ENCODE measurements around the gene POLN.
"Not testable (repeated sequence)": the region's sequence is repeated elsewhere in the genome, so short reads cannot be mapped to it uniquely, and the experiment has no call there.

Gene POLN

GRCh38 chr4:2275546-2276251, 33.8 kb upstream of the POLN start:
- Histone ChIP-seq H3K27me3 (ENCODE audit: control insufficient read depth in 5 of 5, insufficient read depth in 4 of 5, low read length in 5 of 5) (peaks cover 0 to 3% (median 0%) of the 10 kb centered on the region in 5 donors), H3K9ac (ENCODE audit: low read length in 5 of 5) (no peak overlapping the region), H3K36me3 (ENCODE audit: control insufficient read depth in 5 of 5, insufficient read depth in 5 of 5, low read length in 5 of 5) (peaks cover 0 to 8% (median 5%) of the 10 kb centered on the region in 5 donors), H3K4me1 (ENCODE audit: control insufficient read depth in 5 of 5, insufficient read depth in 5 of 5, low read length in 5 of 5) (peaks cover 0 to 2% (median 0%) of the 10 kb centered on the region in 5 donors), H3K27ac (ENCODE audit: low read depth, low read length) (no peak overlapping the region), H3K9me3 (ENCODE audit: control insufficient read depth in 5 of 5, low read length in 5 of 5) (no peaks in the 10 kb centered on the region), H3K4me3 (ENCODE audit: low read depth in 1 of 5, low read length in 5 of 5) (no peak overlapping the region)

GRCh38 chr4:2275044-2275397, 33.1 kb upstream of the POLN start:
- not testable (repeated sequence) for H3K4me1 ChIP-seq (ENCODE audit: control insufficient read depth in 5 of 5, insufficient read depth in 5 of 5, low read length in 5 of 5); H3K9me3 ChIP-seq (ENCODE audit: control insufficient read depth in 5 of 5, low read length in 5 of 5); H3K4me3 ChIP-seq (ENCODE audit: low read depth in 1 of 5, low read length in 5 of 5); H3K27me3 ChIP-seq (ENCODE audit: control insufficient read depth in 5 of 5, insufficient read depth in 4 of 5, low read length in 5 of 5); H3K27ac ChIP-seq (ENCODE audit: low read depth, low read length); H3K9ac ChIP-seq (ENCODE audit: low read length in 5 of 5); H3K36me3 ChIP-seq (ENCODE audit: control insufficient read depth in 5 of 5, insufficient read depth in 5 of 5, low read length in 5 of 5)

GRCh38 chr4:2274320-2275043, 32.6 kb upstream of the POLN start:
- Histone ChIP-seq H3K9ac (ENCODE audit: low read length in 5 of 5) (no peak overlapping the region), H3K27ac (ENCODE audit: low read depth, low read length) (no peak overlapping the region), H3K27me3 (ENCODE audit: control insufficient read depth in 5 of 5, insufficient read depth in 4 of 5, low read length in 5 of 5) (peaks cover 0 to 3% (median 0%) of the 10 kb centered on the region in 5 donors), H3K36me3 (ENCODE audit: control insufficient read depth in 5 of 5, insufficient read depth in 5 of 5, low read length in 5 of 5) (peaks cover 0 to 8% (median 5%) of the 10 kb centered on the region in 5 donors), H3K4me1 (ENCODE audit: control insufficient read depth in 5 of 5, insufficient read depth in 5 of 5, low read length in 5 of 5) (peaks cover 0 to 2% (median 0%) of the 10 kb centered on the region in 5 donors), H3K4me3 (ENCODE audit: low read depth in 1 of 5, low read length in 5 of 5) (no peak overlapping the region), H3K9me3 (ENCODE audit: control insufficient read depth in 5 of 5, low read length in 5 of 5) (no peaks in the 10 kb centered on the region)

GRCh38 chr4:2273657-2274319, 31.9 kb upstream of the POLN start:
- H3K27ac ChIP-seq (ENCODE audit: low read depth, low read length), result no peak overlapping the region
- H3K9me3 ChIP-seq (ENCODE audit: control insufficient read depth in 5 of 5, low read length in 5 of 5), result no peaks in the 10 kb centered on the region
- peaks cover 0 to 2% (median 0%) of the 10 kb centered on the region in 5 donors for H3K4me1 ChIP-seq (ENCODE audit: control insufficient read depth in 5 of 5, insufficient read depth in 5 of 5, low read length in 5 of 5)
- H3K36me3 ChIP-seq (ENCODE audit: control insufficient read depth in 5 of 5, insufficient read depth in 5 of 5, low read length in 5 of 5), result peaks cover 0 to 8% (median 5%) of the 10 kb centered on the region in 5 donors
- no peak overlapping the region for H3K4me3 ChIP-seq (ENCODE audit: low read depth in 1 of 5, low read length in 5 of 5)
- peaks cover 0 to 3% (median 0%) of the 10 kb centered on the region in 5 donors for H3K27me3 ChIP-seq (ENCODE audit: control insufficient read depth in 5 of 5, insufficient read depth in 4 of 5, low read length in 5 of 5)
- no peak overlapping the region for H3K9ac ChIP-seq (ENCODE audit: low read length in 5 of 5)

- peaks cover 0 to 8% (median 5%) of the 10 kb centered on the region in 5 donors for H3K36me3 ChIP-seq (ENCODE audit: control insufficient read depth in 5 of 5, insufficient read depth in 5 of 5, low read length in 5 of 5)
- no peak overlapping the region for H3K27ac ChIP-seq (ENCODE audit: low read depth, low read length)
- peaks cover 0 to 2% (median 0%) of the 10 kb centered on the region in 5 donors for H3K4me1 ChIP-seq (ENCODE audit: control insufficient read depth in 5 of 5, insufficient read depth in 5 of 5, low read length in 5 of 5)
- no peak overlapping the region for H3K9ac ChIP-seq (ENCODE audit: low read length in 5 of 5)
- no peaks in the 10 kb centered on the region for H3K9me3 ChIP-seq (ENCODE audit: control insufficient read depth in 5 of 5, low read length in 5 of 5)
- peaks cover 0 to 3% (median 0%) of the 10 kb centered on the region in 5 donors for H3K27me3 ChIP-seq (ENCODE audit: control insufficient read depth in 5 of 5, insufficient read depth in 4 of 5, low read length in 5 of 5)
- no peak overlapping the region for H3K4me3 ChIP-seq (ENCODE audit: low read depth in 1 of 5, low read length in 5 of 5)
Observed at GRCh38 chr4:2273221-2273620, 31.3 kb upstream of the POLN start.

- Histone ChIP-seq H3K4me3 (ENCODE audit: low read depth in 1 of 5, low read length in 5 of 5) (no peak overlapping the region), H3K9ac (ENCODE audit: low read length in 5 of 5) (no peak overlapping the region), H3K27me3 (ENCODE audit: control insufficient read depth in 5 of 5, insufficient read depth in 4 of 5, low read length in 5 of 5) (peaks cover 0 to 3% (median 0%) of the 10 kb centered on the region in 5 donors), H3K36me3 (ENCODE audit: control insufficient read depth in 5 of 5, insufficient read depth in 5 of 5, low read length in 5 of 5) (peaks cover 0 to 8% (median 5%) of the 10 kb centered on the region in 5 donors), H3K9me3 (ENCODE audit: control insufficient read depth in 5 of 5, low read length in 5 of 5) (no peaks in the 10 kb centered on the region), H3K4me1 (ENCODE audit: control insufficient read depth in 5 of 5, insufficient read depth in 5 of 5, low read length in 5 of 5) (peaks cover 0 to 2% (median 0%) of the 10 kb centered on the region in 5 donors), H3K27ac (ENCODE audit: low read depth, low read length) (no peak overlapping the region)
Observed at GRCh38 chr4:2272828-2273120, 30.9 kb upstream of the POLN start.

- Histone ChIP-seq H3K9ac (ENCODE audit: low read length in 5 of 5) (no peak overlapping the region), H3K27me3 (ENCODE audit: control insufficient read depth in 5 of 5, insufficient read depth in 4 of 5, low read length in 5 of 5) (peaks cover 0 to 3% (median 0%) of the 10 kb centered on the region in 5 donors), H3K36me3 (ENCODE audit: control insufficient read depth in 5 of 5, insufficient read depth in 5 of 5, low read length in 5 of 5) (peaks cover 0 to 8% (median 5%) of the 10 kb centered on the region in 5 donors), H3K27ac (ENCODE audit: low read depth, low read length) (no peak overlapping the region), H3K4me1 (ENCODE audit: control insufficient read depth in 5 of 5, insufficient read depth in 5 of 5, low read length in 5 of 5) (peaks cover 0 to 2% (median 0%) of the 10 kb centered on the region in 5 donors), H3K9me3 (ENCODE audit: control insufficient read depth in 5 of 5, low read length in 5 of 5) (no peaks in the 10 kb centered on the region), H3K4me3 (ENCODE audit: low read depth in 1 of 5, low read length in 5 of 5) (no peak overlapping the region)
Observed at GRCh38 chr4:2272026-2272827, 30.3 kb upstream of the POLN start.

- Histone ChIP-seq H3K36me3 (ENCODE audit: control insufficient read depth in 5 of 5, insufficient read depth in 5 of 5, low read length in 5 of 5) (peaks cover 0 to 8% (median 5%) of the 10 kb centered on the region in 5 donors), H3K27ac (ENCODE audit: low read depth, low read length) (no peak overlapping the region), H3K9ac (ENCODE audit: low read length in 5 of 5) (no peak overlapping the region)
Observed at GRCh38 chr4:2271279-2272025, 29.5 kb upstream of the POLN start.

More at GRCh38 chr4:2271279-2272025, 29.5 kb upstream of the POLN start:
- Histone ChIP-seq H3K4me3 (ENCODE audit: low read depth in 1 of 5, low read length in 5 of 5) (no peak overlapping the region), H3K9me3 (ENCODE audit: control insufficient read depth in 5 of 5, low read length in 5 of 5) (no peaks in the 10 kb centered on the region), H3K27me3 (ENCODE audit: control insufficient read depth in 5 of 5, insufficient read depth in 4 of 5, low read length in 5 of 5) (peaks cover 0 to 3% (median 0%) of the 10 kb centered on the region in 5 donors), H3K4me1 (ENCODE audit: control insufficient read depth in 5 of 5, insufficient read depth in 5 of 5, low read length in 5 of 5) (peaks cover 2 to 5% (median 3%) of the 10 kb centered on the region in 5 donors)
